ENCODE data around the gene SDK1.

DNA sequence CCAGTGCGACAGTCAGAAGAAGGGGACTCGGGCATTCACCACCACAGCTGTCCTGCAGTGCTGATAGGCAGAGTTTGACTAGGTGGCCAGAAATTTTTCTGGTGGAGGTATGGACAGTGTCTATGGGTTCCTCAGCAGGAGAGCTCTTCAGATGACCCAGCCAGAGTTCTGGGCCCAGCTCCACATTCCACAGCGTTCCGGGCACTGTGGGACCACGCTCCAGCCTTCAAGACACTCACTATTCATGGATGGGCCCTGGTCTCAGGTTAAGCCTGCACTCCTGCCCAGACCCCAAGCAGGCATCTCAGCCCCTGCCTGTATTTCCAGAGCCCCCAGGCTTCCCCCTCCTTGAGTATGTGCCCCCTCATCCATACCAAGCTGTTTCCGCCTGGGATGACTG lies 884.1 kb downstream of the SDK1 start:
- TF ChIP-seq EZH2 (IDR thresholded peaks at IDR 0.05; ENCODE audit: insufficient read depth, poor library complexity, severe bottlenecking) (no peak), EZH2phosphoT487 (IDR thresholded peaks at IDR 0.05; ENCODE audit: insufficient read depth, low read depth) (no peak)

Data from GM23248 (cell line).